Measurements from ENCODE around the gene ATP6AP2. TPM values are rescaled to one million over a fixed set of nuclear protein-coding genes. Genes with fewer than 3 reads are reported as not detected.
"Not testable (repeated sequence)": the region's sequence is repeated elsewhere in the genome, so short reads cannot be mapped to it uniquely, and the experiment has no call there.

Gene ATP6AP2
- total and polyA plus RNA-seq, 4 donors: 49.7 to 80.7 (median 58.1) TPM

DNA sequence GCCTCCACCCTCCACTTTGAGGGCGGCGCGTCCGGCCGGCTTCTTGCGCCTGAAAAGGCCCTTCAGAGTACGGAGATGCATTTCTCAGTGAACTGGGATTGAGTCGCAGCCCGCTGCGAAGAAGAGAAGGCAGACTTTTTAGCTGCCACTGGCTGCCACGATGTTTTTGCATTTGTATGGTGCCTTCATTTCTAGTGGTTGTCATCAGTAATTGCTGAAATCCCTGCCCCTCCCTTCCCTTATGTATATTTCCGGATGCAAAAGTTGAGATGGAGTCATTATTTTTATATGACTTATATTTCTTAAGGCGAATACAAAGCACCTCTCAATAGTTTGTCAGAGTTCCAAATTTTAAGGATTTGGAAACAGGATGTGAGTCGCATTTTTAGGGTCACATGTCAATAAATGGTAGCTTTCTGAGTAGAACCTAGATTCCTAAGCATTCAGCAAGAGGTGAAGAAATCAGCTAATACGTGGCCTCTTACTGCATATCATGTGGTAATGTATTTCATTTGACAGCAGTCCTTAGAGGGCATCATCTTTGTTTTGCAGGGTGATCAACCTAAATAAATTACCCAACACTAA lies 658 bp downstream of the ATP6AP2 start:
- Histone ChIP-seq H3K4me3 (ENCODE audit: low read depth in 1 of 3, low read length in 3 of 3) (peak overlapping the region; percentile 26 to 90 (median 81)), H3K36me3 (ENCODE audit: control insufficient read depth in 4 of 4, insufficient read depth in 3 of 4, low read depth in 1 of 4, low read length in 3 of 4) (no peaks in the 10 kb centered on the region), H3K27ac (ENCODE audit: low read depth in 1 of 2, low read length in 2 of 2) (peak overlapping the region; percentile 74 to 91), H3K27me3 (ENCODE audit: control insufficient read depth in 4 of 4, insufficient read depth in 4 of 4, low read length in 3 of 4) (no peaks in the 10 kb centered on the region), H3K9me3 (ENCODE audit: control insufficient read depth in 4 of 4, low read length in 3 of 4) (no peaks in the 10 kb centered on the region), H3K4me1 (ENCODE audit: control insufficient read depth in 4 of 4, insufficient read depth in 4 of 4, low read length in 3 of 4) (peaks cover 0 to 13% (median 3%) of the 10 kb centered on the region in 4 donors), H3K9ac (ENCODE audit: low read depth in 1 of 2, low read length in 2 of 2) (peak overlapping the region; percentile 53 to 65)
- DNase-seq (ENCODE audit: low spot score): no peak
- TF ChIP-seq FOXA2 (IDR thresholded peaks at IDR 0.05) (no peak), RAD21 (IDR thresholded peaks at IDR 0.05) (no peak), NR2F2 (IDR thresholded peaks at IDR 0.05) (no peak), YY1 (IDR thresholded peaks at IDR 0.05) (no peak), FOXA1 (IDR thresholded peaks at IDR 0.05) (no peak)
- TF ChIP-seq, protein P1, sequence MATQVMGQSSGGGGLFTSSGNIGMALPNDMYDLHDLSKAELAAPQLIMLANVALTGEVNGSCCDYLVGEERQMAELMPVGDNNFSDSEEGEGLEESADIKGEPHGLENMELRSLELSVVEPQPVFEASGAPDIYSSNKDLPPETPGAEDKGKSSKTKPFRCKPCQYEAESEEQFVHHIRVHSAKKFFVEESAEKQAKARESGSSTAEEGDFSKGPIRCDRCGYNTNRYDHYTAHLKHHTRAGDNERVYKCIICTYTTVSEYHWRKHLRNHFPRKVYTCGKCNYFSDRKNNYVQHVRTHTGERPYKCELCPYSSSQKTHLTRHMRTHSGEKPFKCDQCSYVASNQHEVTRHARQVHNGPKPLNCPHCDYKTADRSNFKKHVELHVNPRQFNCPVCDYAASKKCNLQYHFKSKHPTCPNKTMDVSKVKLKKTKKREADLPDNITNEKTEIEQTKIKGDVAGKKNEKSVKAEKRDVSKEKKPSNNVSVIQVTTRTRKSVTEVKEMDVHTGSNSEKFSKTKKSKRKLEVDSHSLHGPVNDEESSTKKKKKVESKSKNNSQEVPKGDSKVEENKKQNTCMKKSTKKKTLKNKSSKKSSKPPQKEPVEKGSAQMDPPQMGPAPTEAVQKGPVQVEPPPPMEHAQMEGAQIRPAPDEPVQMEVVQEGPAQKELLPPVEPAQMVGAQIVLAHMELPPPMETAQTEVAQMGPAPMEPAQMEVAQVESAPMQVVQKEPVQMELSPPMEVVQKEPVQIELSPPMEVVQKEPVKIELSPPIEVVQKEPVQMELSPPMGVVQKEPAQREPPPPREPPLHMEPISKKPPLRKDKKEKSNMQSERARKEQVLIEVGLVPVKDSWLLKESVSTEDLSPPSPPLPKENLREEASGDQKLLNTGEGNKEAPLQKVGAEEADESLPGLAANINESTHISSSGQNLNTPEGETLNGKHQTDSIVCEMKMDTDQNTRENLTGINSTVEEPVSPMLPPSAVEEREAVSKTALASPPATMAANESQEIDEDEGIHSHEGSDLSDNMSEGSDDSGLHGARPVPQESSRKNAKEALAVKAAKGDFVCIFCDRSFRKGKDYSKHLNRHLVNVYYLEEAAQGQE (IDR thresholded peaks at IDR 0.05): no peak
- WGBS: 2% methylated on average over 15 of the region's 15 CpGs

DNA sequence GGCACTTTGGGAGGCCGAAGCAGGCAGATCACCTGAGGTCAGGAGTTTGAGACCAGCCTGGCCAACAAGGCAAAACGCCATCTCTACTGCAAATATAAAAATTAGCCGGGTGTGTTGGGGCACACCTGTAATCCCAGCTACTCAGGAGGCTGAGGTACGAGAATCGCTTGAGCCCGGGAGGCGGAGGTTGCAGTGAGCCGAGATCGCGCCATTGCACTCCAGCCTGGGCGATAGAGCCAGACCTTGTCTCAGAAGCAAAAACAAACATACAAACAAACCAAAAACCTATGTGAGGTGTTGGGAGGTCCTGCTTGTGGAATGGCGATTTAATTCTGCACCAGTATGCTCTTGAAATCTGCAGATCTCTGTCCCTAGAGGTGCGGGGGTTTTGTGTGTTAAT lies 1.4 kb downstream of the ATP6AP2 start:
- 95% methylated on average over 13 of the region's 13 CpGs for WGBS
- H3K4me3 ChIP-seq (ENCODE audit: low read depth in 1 of 3, low read length in 3 of 3); H3K27me3 ChIP-seq (ENCODE audit: control insufficient read depth in 4 of 4, insufficient read depth in 4 of 4, low read length in 3 of 4); H3K9me3 ChIP-seq (ENCODE audit: control insufficient read depth in 4 of 4, low read length in 3 of 4); H3K27ac ChIP-seq (ENCODE audit: low read depth in 1 of 2, low read length in 2 of 2); H3K9ac ChIP-seq (ENCODE audit: low read depth in 1 of 2, low read length in 2 of 2); H3K36me3 ChIP-seq (ENCODE audit: control insufficient read depth in 4 of 4, insufficient read depth in 3 of 4, low read depth in 1 of 4, low read length in 3 of 4); DNase-seq (ENCODE audit: low spot score): not testable (repeated sequence)
- peaks cover 0 to 13% (median 3%) of the 10 kb centered on the region in 4 donors for H3K4me1 ChIP-seq (ENCODE audit: control insufficient read depth in 4 of 4, insufficient read depth in 4 of 4, low read length in 3 of 4)

DNA sequence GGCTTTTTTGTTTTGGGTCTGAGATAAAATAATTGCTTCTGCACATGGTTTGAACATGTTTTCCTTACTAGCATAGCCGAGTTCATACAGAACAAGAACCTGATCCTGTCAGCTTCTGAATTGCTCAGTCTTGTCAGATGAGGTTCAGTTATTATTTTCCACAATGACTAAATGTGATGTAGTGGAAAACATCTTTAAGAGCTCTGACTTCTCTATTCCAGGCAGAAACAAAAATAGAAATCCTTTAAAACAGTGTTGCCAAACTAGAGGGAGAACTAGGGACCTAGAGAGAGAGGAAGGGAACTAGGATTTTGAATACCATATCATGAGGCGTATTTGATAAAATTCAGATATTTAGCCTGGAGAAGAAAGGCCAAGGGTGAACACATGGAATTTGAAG lies 2.0 kb downstream of the ATP6AP2 start:
- H3K27ac ChIP-seq (ENCODE audit: low read depth in 1 of 2, low read length in 2 of 2): no peak overlapping the region
- no peak overlapping the region for H3K9ac ChIP-seq (ENCODE audit: low read depth in 1 of 2, low read length in 2 of 2)
- no peak for TF ChIP-seq EGR1 (IDR thresholded peaks at IDR 0.05; ENCODE audit: low read depth in 2 of 2)
- TF ChIP-seq RAD21 (IDR thresholded peaks at IDR 0.05): no peak
- TF ChIP-seq FOXA2 (IDR thresholded peaks at IDR 0.05): no peak
- TF ChIP-seq JUND (IDR thresholded peaks at IDR 0.05): no peak
- TF ChIP-seq RXRA (IDR thresholded peaks at IDR 0.05): no peak
- no peak for TF ChIP-seq HNF4G (IDR thresholded peaks at IDR 0.05)
- TF ChIP-seq, protein P2, sequence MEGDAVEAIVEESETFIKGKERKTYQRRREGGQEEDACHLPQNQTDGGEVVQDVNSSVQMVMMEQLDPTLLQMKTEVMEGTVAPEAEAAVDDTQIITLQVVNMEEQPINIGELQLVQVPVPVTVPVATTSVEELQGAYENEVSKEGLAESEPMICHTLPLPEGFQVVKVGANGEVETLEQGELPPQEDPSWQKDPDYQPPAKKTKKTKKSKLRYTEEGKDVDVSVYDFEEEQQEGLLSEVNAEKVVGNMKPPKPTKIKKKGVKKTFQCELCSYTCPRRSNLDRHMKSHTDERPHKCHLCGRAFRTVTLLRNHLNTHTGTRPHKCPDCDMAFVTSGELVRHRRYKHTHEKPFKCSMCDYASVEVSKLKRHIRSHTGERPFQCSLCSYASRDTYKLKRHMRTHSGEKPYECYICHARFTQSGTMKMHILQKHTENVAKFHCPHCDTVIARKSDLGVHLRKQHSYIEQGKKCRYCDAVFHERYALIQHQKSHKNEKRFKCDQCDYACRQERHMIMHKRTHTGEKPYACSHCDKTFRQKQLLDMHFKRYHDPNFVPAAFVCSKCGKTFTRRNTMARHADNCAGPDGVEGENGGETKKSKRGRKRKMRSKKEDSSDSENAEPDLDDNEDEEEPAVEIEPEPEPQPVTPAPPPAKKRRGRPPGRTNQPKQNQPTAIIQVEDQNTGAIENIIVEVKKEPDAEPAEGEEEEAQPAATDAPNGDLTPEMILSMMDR (IDR thresholded peaks at IDR 0.05; ENCODE audit: low read depth, low read length, missing input control): no peak
- 87% methylated on average over 2 of the region's 2 CpGs for WGBS
- no peak for DNase-seq (ENCODE audit: low spot score)
- no peaks in the 10 kb centered on the region for H3K36me3 ChIP-seq (ENCODE audit: control insufficient read depth in 4 of 4, insufficient read depth in 3 of 4, low read depth in 1 of 4, low read length in 3 of 4)
- H3K4me3 ChIP-seq (ENCODE audit: low read depth in 1 of 3, low read length in 3 of 3): no peak overlapping the region
- no peaks in the 10 kb centered on the region for H3K27me3 ChIP-seq (ENCODE audit: control insufficient read depth in 4 of 4, insufficient read depth in 4 of 4, low read length in 3 of 4)
- H3K4me1 ChIP-seq (ENCODE audit: control insufficient read depth in 4 of 4, insufficient read depth in 4 of 4, low read length in 3 of 4): peaks cover 0 to 13% (median 3%) of the 10 kb centered on the region in 4 donors
- H3K9me3 ChIP-seq (ENCODE audit: control insufficient read depth in 4 of 4, low read length in 3 of 4): no peaks in the 10 kb centered on the region

DNA sequence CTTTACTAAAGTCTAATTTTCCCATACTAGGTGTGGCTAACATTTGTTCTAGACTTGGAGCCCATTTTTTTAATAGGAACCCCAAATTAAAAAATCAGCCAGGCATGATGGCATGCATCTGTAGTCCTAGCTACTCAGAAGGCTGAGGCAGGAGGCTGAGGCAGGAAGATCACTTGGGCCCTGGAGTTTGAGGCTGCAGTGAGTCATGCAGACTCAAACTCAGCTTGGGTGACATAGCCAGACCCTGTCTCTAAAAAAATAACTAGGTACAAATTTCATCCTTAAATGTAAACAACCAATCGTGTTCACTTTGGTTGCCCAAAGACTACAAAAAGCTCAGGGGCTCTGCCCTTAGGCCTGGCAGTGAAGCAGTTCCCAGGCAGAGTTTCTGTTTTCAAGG lies 6.9 kb downstream of the ATP6AP2 start:
- not testable (repeated sequence) for H3K4me3 ChIP-seq (ENCODE audit: low read depth in 1 of 3, low read length in 3 of 3); H3K9me3 ChIP-seq (ENCODE audit: control insufficient read depth in 4 of 4, low read length in 3 of 4); H3K27me3 ChIP-seq (ENCODE audit: control insufficient read depth in 4 of 4, insufficient read depth in 4 of 4, low read length in 3 of 4); H3K9ac ChIP-seq (ENCODE audit: low read depth in 1 of 2, low read length in 2 of 2); DNase-seq (ENCODE audit: low spot score); H3K4me1 ChIP-seq (ENCODE audit: control insufficient read depth in 4 of 4, insufficient read depth in 4 of 4, low read length in 3 of 4); H3K27ac ChIP-seq (ENCODE audit: low read depth in 1 of 2, low read length in 2 of 2)
- peaks cover 0 to 10% (median 5%) of the 10 kb centered on the region in 4 donors for H3K36me3 ChIP-seq (ENCODE audit: control insufficient read depth in 4 of 4, insufficient read depth in 3 of 4, low read depth in 1 of 4, low read length in 3 of 4)
- 18% methylated on average over 1 of the region's 1 CpG for WGBS

DNA sequence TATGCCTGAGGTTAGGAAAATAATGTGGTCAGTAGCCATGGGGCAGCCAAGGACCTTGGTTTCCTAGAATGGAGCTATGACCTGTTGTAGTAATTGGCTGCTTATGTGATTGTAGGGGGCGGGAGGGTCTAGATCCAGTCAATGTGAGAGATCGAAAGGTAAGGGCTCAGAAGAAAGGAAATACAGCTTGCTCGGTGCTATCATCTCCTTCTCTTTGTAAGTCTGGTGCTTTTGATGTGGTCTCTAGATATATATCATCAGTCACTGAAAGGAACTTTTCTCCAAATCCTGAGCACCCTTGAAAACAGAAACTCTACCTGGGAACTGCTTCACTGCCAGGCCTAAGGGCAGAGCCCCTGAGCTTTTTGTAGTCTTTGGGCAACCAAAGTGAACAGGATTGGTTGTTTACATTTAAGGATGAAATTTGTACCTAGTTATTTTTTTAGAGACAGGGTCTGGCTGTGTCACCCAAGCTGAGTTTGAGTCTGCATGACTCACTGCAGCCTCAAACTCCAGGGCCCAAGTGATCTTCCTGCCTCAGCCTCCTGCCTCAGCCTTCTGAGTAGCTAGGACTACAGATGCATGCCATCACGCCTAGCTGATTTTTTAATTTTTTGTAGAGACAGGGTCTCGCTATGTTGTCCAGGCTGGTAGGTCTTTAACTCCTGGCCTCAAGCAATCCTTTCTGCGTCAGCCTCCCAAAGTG lies 9.0 kb downstream of the ATP6AP2 start:
- not testable (repeated sequence) for H3K4me1 ChIP-seq (ENCODE audit: control insufficient read depth in 4 of 4, insufficient read depth in 4 of 4, low read length in 3 of 4); H3K9me3 ChIP-seq (ENCODE audit: control insufficient read depth in 4 of 4, low read length in 3 of 4); H3K9ac ChIP-seq (ENCODE audit: low read depth in 1 of 2, low read length in 2 of 2); H3K4me3 ChIP-seq (ENCODE audit: low read depth in 1 of 3, low read length in 3 of 3); H3K27ac ChIP-seq (ENCODE audit: low read depth in 1 of 2, low read length in 2 of 2); H3K27me3 ChIP-seq (ENCODE audit: control insufficient read depth in 4 of 4, insufficient read depth in 4 of 4, low read length in 3 of 4); DNase-seq (ENCODE audit: low spot score)
- 94% methylated on average over 6 of the region's 6 CpGs for WGBS
- H3K36me3 ChIP-seq (ENCODE audit: control insufficient read depth in 4 of 4, insufficient read depth in 3 of 4, low read depth in 1 of 4, low read length in 3 of 4): peaks cover 0 to 10% (median 7%) of the 10 kb centered on the region in 4 donors
